HG02763 (cell line): ENCODE measurements around the gene ARHGEF19.
"Not testable (repeated sequence)": the region's sequence is repeated elsewhere in the genome, so short reads cannot be mapped to it uniquely, and the experiment has no call there.

Source experiments
- ATAC-seq: cut with Tn5 transposase; IDR thresholded peaks from one replicate; pipeline ENCODE4 v1.9.1; 2021; ENCODE audit warnings: mild to moderate bottlenecking, moderate library complexity; ENCODE audit not compliant: unreplicated experiment

Gene ARHGEF19

GRCh38 chr1:16168622-16169360 is 43.7 kb downstream of the ARHGEF19 start:
- ATAC-seq, result no peak

- ATAC-seq, result not testable (repeated sequence)
These were observed 44.3 kb downstream of the ARHGEF19 start for GRCh38 chr1:16168144-16168495.

- no peak for ATAC-seq
These were observed 44.9 kb downstream of the ARHGEF19 start for GRCh38 chr1:16167331-16168143.

- no peak for ATAC-seq
These were observed 46.3 kb downstream of the ARHGEF19 start for GRCh38 chr1:16166117-16166516.

- no peak for ATAC-seq
These were observed 46.9 kb downstream of the ARHGEF19 start for GRCh38 chr1:16165548-16165947.

- no peak for ATAC-seq
These were observed 47.4 kb downstream of the ARHGEF19 start for GRCh38 chr1:16165073-16165364.

- ATAC-seq, result no peak
These were observed 48.0 kb downstream of the ARHGEF19 start for GRCh38 chr1:16164213-16165072.

- not testable (repeated sequence) for ATAC-seq
These were observed 48.7 kb downstream of the ARHGEF19 start for GRCh38 chr1:16163608-16164212.

- ATAC-seq, result no peak
These were observed 50.2 kb downstream of the ARHGEF19 start for GRCh38 chr1:16162163-16162822.

GRCh38 chr1:16161717-16162116 is 50.7 kb downstream of the ARHGEF19 start:
- ATAC-seq, result no peak

GRCh38 chr1:16158993-16159831 is 53.2 kb downstream of the ARHGEF19 start:
- no peak for ATAC-seq

GRCh38 chr1:16158025-16158424 is 54.4 kb downstream of the ARHGEF19 start:
- no peak for ATAC-seq

GRCh38 chr1:16156848-16157495 is 55.5 kb downstream of the ARHGEF19 start:
- ATAC-seq, result no peak

- no peak for ATAC-seq
These were observed 56.7 kb downstream of the ARHGEF19 start, which contains the start of gene EPHA2 for GRCh38 chr1:16155537-16156410. Gene EPHA2 (minus strand): TSS chr1:16156069. CDS start chr1:16155932, 137 bp downstream.

- ATAC-seq, result no peak
These were observed 58.3 kb downstream of the ARHGEF19 start for GRCh38 chr1:16153999-16154673.

- ATAC-seq, result no peak
These were observed 59.1 kb downstream of the ARHGEF19 start for GRCh38 chr1:16153096-16153998.
